Testis (tissue), 3 donors: Measurements from ENCODE around the gene FCAMR. TPM values are rescaled to one million over a fixed set of nuclear protein-coding genes. Genes with fewer than 3 reads are reported as not detected.
A peak's percentile ranks its signal among the peaks of the same experiment; 100 is the strongest.

Source experiments
- DNase-seq: peaks from one replicate; pipeline ENCODE4 v3.0.0-alpha.2; 2019
- H3K27ac ChIP-seq, 2 donors: fragments of 200-600 bp; sonication (generic); one replicate each; pipeline ENCODE4 v1.5.1; 2019
- H3K27me3 ChIP-seq: fragments of 200-600 bp; sonication (generic); one replicate; pipeline ENCODE4 v1.5.1; 2019
- H3K36me3 ChIP-seq: fragments of 200-600 bp; sonication (generic); one replicate; pipeline ENCODE4 v1.5.1; 2017; ENCODE audit warnings: low read depth; ENCODE audit errors: missing control alignments
- H3K4me1 ChIP-seq: fragments of 200-600 bp; sonication (generic); one replicate; pipeline ENCODE4 v1.5.1; 2019
- H3K4me3 ChIP-seq, 2 donors: fragments of 200-600 bp; sonication (generic); one replicate each; pipeline ENCODE4 v1.5.1; 2017 to 2019
- H3K9me3 ChIP-seq: fragments of 200-600 bp; sonication (generic); one replicate; pipeline ENCODE4 v1.5.1; 2017
- CTCF ChIP-seq, 3 experiments: fragments of 450-650 bp in 2 of 3; fragments of 200-600 bp in 1 of 3; sonication (generic) in 1 of 3; IDR thresholded peaks; one replicate each; pipeline ENCODE4 v1.5.1; 2016 to 2019; ENCODE audit warnings: antibody characterized with exemption in 3 of 3, mild to moderate bottlenecking in 2 of 3, moderate library complexity in 1 of 3
- POLR2A ChIP-seq: fragments of 450-650 bp; IDR thresholded peaks from one replicate; pipeline ENCODE4 v1.6.1; 2017; ENCODE audit warnings: antibody characterized with exemption, mild to moderate bottlenecking, moderate library complexity
- WGBS, 2 donors: methylation state at CpG; one replicate each; pipeline ENCODE4 v1.1.5; 2018; 5-methylcytosine and 5-hydroxymethylcytosine counted together
- intact Hi-C: fragments of 100-400 bp; cut with DNase I; formaldehyde crosslinking; loops from one replicate; pipeline ENCODE4 v1.15.1; 2023; ENCODE audit warnings: low total_unique reads
- polyA plus RNA-seq: library from polyadenylated mRNA; stranded (reverse); fragments of 350-450 nt; fragmentation: Illumina TruSeq; extraction: RNeasy Lipid Tissue Mini Kit (QIAGEN cat#74804); gene quantifications from one replicate; pipeline ENCODE4 v1.2.3, GENCODE V29; 2014; ENCODE audit warnings: low read depth, low replicate concordance; ENCODE audit not compliant: insufficient read depth
- total RNA-seq, 2 donors: library from RNA; depleted of rRNA; stranded (reverse); fragments of >200 nt; gene quantifications; one replicate each; pipeline ENCODE4 v1.2.3, GENCODE V29; 2016

Gene FCAMR
- total and polyA plus RNA-seq, 3 donors from 2014 or later: 0.31 to 0.41 TPM; not detected in 1

- H3K4me3 ChIP-seq: no peak overlapping the region
- no peak overlapping the region for H3K27ac ChIP-seq
- no peaks in the 10 kb centered on the region for H3K4me1 ChIP-seq
- no peaks in the 10 kb centered on the region for H3K9me3 ChIP-seq
- DNase-seq: peak; percentile 84
- WGBS, 2 donors: 31% methylated on average over 7 of the region's 7 CpGs
- no peaks in the 10 kb centered on the region for H3K36me3 ChIP-seq
- H3K27me3 ChIP-seq: no peaks in the 10 kb centered on the region
- peak; percentile 79 to 92 (median 82) for TF ChIP-seq CTCF (IDR thresholded peaks at IDR 0.05)
- TF ChIP-seq POLR2A: no peak
- intact Hi-C loops: loop anchor here (5.0 to 10.0 kb wide), 2 partner anchors 175 to 278 kb away; partner anchors contain the start of gene DYRK3
Observed at GRCh38 chr1:206912445-206913095, 57.7 kb downstream of the FCAMR start.

- Histone ChIP-seq H3K36me3 (no peaks in the 10 kb centered on the region), H3K9me3 (no peaks in the 10 kb centered on the region), H3K4me1 (no peaks in the 10 kb centered on the region), H3K4me3 (no peak overlapping the region), H3K27me3 (no peaks in the 10 kb centered on the region), H3K27ac (no peak overlapping the region)
- TF ChIP-seq POLR2A (no peak), CTCF (IDR thresholded peaks at IDR 0.05) (peak; percentile 71 to 93 (median 80))
- intact Hi-C loops: loop anchor here (5.0 to 10.0 kb wide), 2 partner anchors 174 to 276 kb away; partner anchors contain the start of gene DYRK3
- DNase-seq: peak; percentile 57
- WGBS, 2 donors: 8 to 13% methylated on average over 1 of the region's 1 CpG
Observed at GRCh38 chr1:206911064-206911663, 59.1 kb downstream of the FCAMR start.

GRCh38 chr1:206909883-206910318, 60.4 kb downstream of the FCAMR start:
- H3K4me3 ChIP-seq: peak overlapping the region; percentile 43 to 63
- H3K4me1 ChIP-seq: no peaks in the 10 kb centered on the region
- H3K27me3 ChIP-seq: no peaks in the 10 kb centered on the region
- H3K27ac ChIP-seq: peak overlapping the region in 1 of 2 donors; percentile 27
- DNase-seq: peak; percentile 29
- no peaks in the 10 kb centered on the region for H3K9me3 ChIP-seq
- intact Hi-C loops: loop anchor here (5.0 to 10.0 kb wide), 2 partner anchors 173 to 275 kb away; partner anchors contain the start of gene DYRK3
- no peaks in the 10 kb centered on the region for H3K36me3 ChIP-seq
- TF ChIP-seq CTCF (IDR thresholded peaks at IDR 0.05) (no peak), POLR2A (no peak)
- 8 to 15% methylated on average over 8 to 14 of the region's 14 CpGs for WGBS, 2 donors

GRCh38 chr1:206909161-206909882, 60.9 kb downstream of the FCAMR start:
- no peaks in the 10 kb centered on the region for H3K36me3 ChIP-seq
- TF ChIP-seq POLR2A (no peak), CTCF (IDR thresholded peaks at IDR 0.05) (no peak)
- WGBS, 2 donors: 2 to 3% methylated on average over 11 to 56 of the region's 69 CpGs
- DNase-seq: peak; percentile 66
- H3K9me3 ChIP-seq: no peaks in the 10 kb centered on the region
- H3K27ac ChIP-seq: peak overlapping the region in 1 of 2 donors; percentile 27
- intact Hi-C loops: no loop called here
- H3K27me3 ChIP-seq: no peaks in the 10 kb centered on the region
- H3K4me3 ChIP-seq: peak overlapping the region; percentile 43 to 63
- no peaks in the 10 kb centered on the region for H3K4me1 ChIP-seq
